OCI-LY7 (cell line): ENCODE measurements around the gene PLA2G4D.

Experiments
- CTCF ChIP-seq: fragments of 200-600 bp; sonication (generic); conservative IDR thresholded peaks from 2 replicates; pipeline ENCODE4 v1.5.1; 2014; ENCODE audit warnings: mild to moderate bottlenecking, antibody characterized with exemption, low read length, moderate library complexity, mixed read lengths
- EZH2phosphoT487 ChIP-seq: fragments of 200-600 bp; sonication (generic); IDR thresholded peaks from 2 replicates; pipeline ENCODE4 v1.6.1; 2018; ENCODE audit warnings: low read depth, borderline replicate concordance, mild to moderate bottlenecking, mixed run types, antibody characterized with exemption, low read length, moderate library complexity, mixed read lengths

GRCh38 chr15:42106288-42106687 lies 11.9 kb upstream of the PLA2G4D start:
- no peak for TF ChIP-seq CTCF
- no peak for TF ChIP-seq EZH2phosphoT487
